GM12878 (cell line): Measurements from ENCODE around the gene GPR39.

Experiments
- CBX5 ChIP-seq: sonication (generic); IDR thresholded peaks from 2 replicates; pipeline ENCODE4 v1.6.1; 2016; ENCODE audit warnings: low read depth, moderate library complexity, mild to moderate bottlenecking, inconsistent platforms
- EZH2 ChIP-seq: IDR thresholded peaks from 2 replicates; pipeline ENCODE4 v1.6.1; 2012; ENCODE audit warnings: low read depth, mild to moderate bottlenecking, control low read depth, inconsistent platforms, low read length, borderline replicate concordance; ENCODE audit not compliant: control insufficient read depth
- MTA2 ChIP-seq: fragments of 450-650 bp; IDR thresholded peaks from 2 replicates; pipeline ENCODE4 v1.6.1; 2016; ENCODE audit warnings: low read depth, mild to moderate bottlenecking, moderate library complexity
- MYC ChIP-seq: IDR thresholded peaks from 2 replicates; pipeline ENCODE4 v1.6.1; 2011; ENCODE audit warnings: mild to moderate bottlenecking, low read length, moderate library complexity, inconsistent platforms; ENCODE audit not compliant: insufficient read depth, insufficient replicate concordance, insufficient read length, severe bottlenecking
- NFYB ChIP-seq: IDR thresholded peaks from 2 replicates; pipeline ENCODE4 v1.6.1; 2011; ENCODE audit warnings: low read depth, mild to moderate bottlenecking, low read length, improper control_type of control experiment, moderate library complexity; ENCODE audit not compliant: insufficient read depth
- POLR2A ChIP-seq: IDR thresholded peaks from 2 replicates; pipeline ENCODE4 v1.6.1; 2011; ENCODE audit warnings: low read depth, mild to moderate bottlenecking, low read length
- TF ChIP-seq, protein P1 (sequence below), 3 experiments: IDR thresholded peaks in 2 of 3; conservative IDR thresholded peaks in 1 of 3; 2 replicates each; pipeline ENCODE4 v1.5.1; 2011; ENCODE audit warnings: low read depth in 3 of 3, low read length in 3 of 3, mild to moderate bottlenecking in 3 of 3, control low read depth in 2 of 3, moderate library complexity in 2 of 3, inconsistent platforms in 1 of 3, mixed read lengths in 1 of 3; ENCODE audit not compliant: control insufficient read depth in 2 of 3, insufficient read depth in 1 of 3; ENCODE audit errors: extremely low read depth in 1 of 3

DNA sequence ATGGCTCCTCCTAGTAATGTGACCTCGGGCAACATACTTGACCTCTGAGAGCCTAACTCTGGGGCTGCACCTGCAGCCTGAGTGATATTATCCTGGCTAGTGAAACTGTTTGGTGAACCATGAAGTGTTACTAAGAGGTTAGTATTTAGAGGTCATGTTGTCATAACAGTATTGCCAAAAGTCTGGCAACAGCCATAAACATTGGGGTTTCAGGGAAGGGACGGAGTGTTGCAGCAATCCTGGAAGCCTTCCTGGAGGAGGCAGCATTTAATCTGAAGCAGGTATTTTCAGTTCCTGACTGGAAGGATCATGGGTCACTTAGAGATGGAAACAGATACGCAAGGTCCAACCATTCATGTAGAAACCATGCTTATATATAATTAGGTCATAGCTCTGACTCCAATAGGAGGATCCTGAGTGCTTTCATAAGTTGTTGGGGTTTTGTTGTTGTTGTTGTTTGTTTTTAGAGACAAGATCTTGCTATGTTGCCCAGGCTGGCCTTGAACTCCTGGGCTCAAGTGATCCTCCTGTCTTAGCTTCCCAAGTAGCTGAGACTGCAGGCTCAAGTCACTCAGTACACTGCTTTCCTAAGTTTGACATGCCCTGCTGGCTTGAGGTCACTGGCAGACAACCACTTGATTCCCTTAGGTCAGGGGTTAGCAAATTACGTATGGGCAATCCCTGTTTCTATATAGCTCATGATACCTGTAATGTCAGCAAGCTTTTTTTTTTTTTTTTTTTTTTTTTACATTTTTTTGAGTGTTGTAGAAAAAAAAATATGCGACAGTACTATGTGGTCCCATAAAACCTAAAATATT, 21.5 kb downstream of the GPR39 start:
- no peak for TF ChIP-seq MTA2
- TF ChIP-seq POLR2A = no peak
- TF ChIP-seq EZH2 = no peak
- TF ChIP-seq, protein P1, sequence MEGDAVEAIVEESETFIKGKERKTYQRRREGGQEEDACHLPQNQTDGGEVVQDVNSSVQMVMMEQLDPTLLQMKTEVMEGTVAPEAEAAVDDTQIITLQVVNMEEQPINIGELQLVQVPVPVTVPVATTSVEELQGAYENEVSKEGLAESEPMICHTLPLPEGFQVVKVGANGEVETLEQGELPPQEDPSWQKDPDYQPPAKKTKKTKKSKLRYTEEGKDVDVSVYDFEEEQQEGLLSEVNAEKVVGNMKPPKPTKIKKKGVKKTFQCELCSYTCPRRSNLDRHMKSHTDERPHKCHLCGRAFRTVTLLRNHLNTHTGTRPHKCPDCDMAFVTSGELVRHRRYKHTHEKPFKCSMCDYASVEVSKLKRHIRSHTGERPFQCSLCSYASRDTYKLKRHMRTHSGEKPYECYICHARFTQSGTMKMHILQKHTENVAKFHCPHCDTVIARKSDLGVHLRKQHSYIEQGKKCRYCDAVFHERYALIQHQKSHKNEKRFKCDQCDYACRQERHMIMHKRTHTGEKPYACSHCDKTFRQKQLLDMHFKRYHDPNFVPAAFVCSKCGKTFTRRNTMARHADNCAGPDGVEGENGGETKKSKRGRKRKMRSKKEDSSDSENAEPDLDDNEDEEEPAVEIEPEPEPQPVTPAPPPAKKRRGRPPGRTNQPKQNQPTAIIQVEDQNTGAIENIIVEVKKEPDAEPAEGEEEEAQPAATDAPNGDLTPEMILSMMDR (IDR thresholded peaks at IDR 0.05 in 2 of 3, conservative IDR thresholded peaks at IDR 0.05 in 1 of 3; ENCODE audit: control insufficient read depth in 2 of 3, extremely low read depth in 1 of 3, insufficient read depth in 1 of 3, low read depth in 3 of 3, low read length in 3 of 3) = no peak
- TF ChIP-seq CBX5 = no peak
- TF ChIP-seq NFYB = no peak
- no peak for TF ChIP-seq MYC
